D721Med (cell line): ENCODE measurements around the gene NKD1.

Experiments used
- DNase-seq: peaks from one replicate; pipeline ENCODE4 v3.0.0; 2011; ENCODE audit warnings: low spot score; ENCODE audit not compliant: insufficient read length
- FAIRE-seq: peaks from 2 replicates; lab custom pipeline; 2011; peaks lifted over from hg19 to GRCh38; lab: Jason Lieb, UNC
- CTCF ChIP-seq: IDR thresholded peaks from 2 replicates; pipeline ENCODE4 v1.5.1; 2012; ENCODE audit warnings: mild to moderate bottlenecking, control low read depth; ENCODE audit not compliant: insufficient read depth; ENCODE audit errors: missing control alignments

NKD1 gene

GRCh38 chr16:50671644-50672260, 123.6 kb downstream of the NKD1 start:
- peak; percentile 45 for TF ChIP-seq CTCF
- FAIRE-seq (no peak), DNase-seq (no peak)

- DNase-seq (no peak), FAIRE-seq (no peak)
- no peak for TF ChIP-seq CTCF
Observed at GRCh38 chr16:50673496-50674275, 125.5 kb downstream of the NKD1 start.

- TF ChIP-seq CTCF: no peak
- DNase-seq: no peak
- no peak for FAIRE-seq
Observed at GRCh38 chr16:50674831-50675230, 126.6 kb downstream of the NKD1 start.

GRCh38 chr16:50675686-50676610, 127.8 kb downstream of the NKD1 start:
- FAIRE-seq (no peak), DNase-seq (no peak)
- TF ChIP-seq CTCF: no peak

GRCh38 chr16:50676684-50677225, 128.6 kb downstream of the NKD1 start:
- FAIRE-seq (no peak), DNase-seq (no peak)
- no peak for TF ChIP-seq CTCF

- DNase-seq (no peak), FAIRE-seq (no peak)
- TF ChIP-seq CTCF: peak; percentile 9
Observed at GRCh38 chr16:50677351-50677750, 129.2 kb downstream of the NKD1 start.
